K562 (cell line): ENCODE results near the gene GLRA1. TPM values are rescaled to one million over a fixed set of nuclear protein-coding genes. Genes with fewer than 3 reads are reported as not detected.

Experiments
- ATAC-seq: fragments of 200-7000 bp; cut with Tn5 transposase; 3 replicates; pipeline ENCODE4 v1.9.1; 2020; ENCODE audit warnings: moderate library complexity
- Bru-seq: library from RNA; stranded (reverse); fragments of 400-500 nt; gene quantifications from one replicate; lab custom pipeline; 2021; lab: Mats Ljungman, UMichigan
- BruChase-seq, 2 experiments: library from RNA; stranded (reverse); fragments of 400-500 nt; gene quantifications; one replicate each; lab custom pipeline; 2021; lab: Mats Ljungman, UMichigan
- BruUV-seq: library from RNA; stranded (reverse); fragments of 400-500 nt; replicated peaks from 2 replicates; lab custom pipeline; 2021; lab: Mats Ljungman, UMichigan
- CTCF ChIA-PET: fragments of 300-600 bp; formaldehyde crosslinking; extraction: SDS; loops from one replicate; lab custom pipeline; 2021; ENCODE audit warnings: low intra/inter-chr PET ratio; lab: Yijun Ruan, JAX
- POLR2A ChIA-PET: fragments of 300-600, 350-650 bp; sonication (Branson Sonifier 250); formaldehyde crosslinking; extraction: SDS; loops from one replicate; lab custom pipeline; 2021; ENCODE audit warnings: antibody characterized with exemption, inconsistent platforms; lab: Yijun Ruan, JAX
- DNase-seq, 4 experiments: peaks; one replicate each; pipeline versions ENCODE4 v3.0.0 to v3.0.0-alpha.2; 2011 to 2018; ENCODE audit warnings: low spot score in 3 of 4, mixed read lengths in 3 of 4; ENCODE audit errors: extremely low read depth in 1 of 4
- FAIRE-seq: peaks from 2 replicates; lab custom pipeline; 2011; peaks lifted over from hg19 to GRCh38; lab: Jason Lieb, UNC
- H2AFZ ChIP-seq: 2 replicates; pipeline ENCODE4 v1.6.0; 2011; ENCODE audit warnings: low read depth, low read length, control low read depth, inconsistent platforms
- H3K27ac ChIP-seq: fragments of 200-600 bp; 3 replicates; pipeline ENCODE4 v1.8.0; 2011; ENCODE audit warnings: low read depth, mild to moderate bottlenecking, control low read depth, inconsistent platforms, low read length, moderate library complexity, mixed read lengths; ENCODE audit errors: extremely low read depth
- H3K27me3 ChIP-seq, 2 experiments: fragments of 300-600 bp in 1 of 2; 2 replicates in 1 of 2; 3 replicates in 1 of 2; pipeline versions ENCODE4 v1.6.0 to v1.8.0; 2011; ENCODE audit warnings: inconsistent platforms in 2 of 2, low read length in 2 of 2, mild to moderate bottlenecking in 1 of 2, mixed read lengths in 1 of 2, moderate library complexity in 1 of 2; ENCODE audit not compliant: control insufficient read depth in 2 of 2, insufficient read depth in 2 of 2
- H3K36me3 ChIP-seq: fragments of 300-600 bp; 3 replicates; pipeline ENCODE4 v1.8.0; 2011; ENCODE audit warnings: mild to moderate bottlenecking, low read length, inconsistent platforms; ENCODE audit not compliant: control insufficient read depth, insufficient read depth
- H3K4me1 ChIP-seq, 2 experiments: fragments of 200-600 bp in 1 of 2; replicated peaks in 1 of 2; 2 replicates in 1 of 2; 3 replicates in 1 of 2; pipeline versions ENCODE4 v1.5.1 to v1.8.0; 2011; ENCODE audit warnings: inconsistent platforms in 2 of 2, low read length in 2 of 2, mild to moderate bottlenecking in 1 of 2, mixed read lengths in 1 of 2, moderate library complexity in 1 of 2; ENCODE audit not compliant: control insufficient read depth in 2 of 2, insufficient read depth in 2 of 2
- H3K4me2 ChIP-seq: 2 replicates; pipeline ENCODE4 v1.6.1; 2011; ENCODE audit warnings: low read length, control low read depth, inconsistent platforms, mixed read lengths; ENCODE audit not compliant: insufficient read depth
- H3K4me3 ChIP-seq: fragments of 200-600 bp; sonication (generic), shearing (Covaris generic); 2 replicates; pipeline ENCODE4 v1.5.1; 2016; ENCODE audit warnings: control low read depth, inconsistent platforms
- H3K79me2 ChIP-seq: fragments of 200-600 bp; 3 replicates; pipeline ENCODE4 v1.8.0; 2011; ENCODE audit warnings: low read length, inconsistent platforms; ENCODE audit not compliant: control insufficient read depth, insufficient read depth
- H3K9ac ChIP-seq, 2 experiments: 2 replicates each; pipeline versions ENCODE4 v1.6.0 to v1.6.1; 2011; ENCODE audit warnings: low read depth in 2 of 2, low read length in 2 of 2, control low read depth in 1 of 2, inconsistent platforms in 1 of 2, mild to moderate bottlenecking in 1 of 2, mixed read lengths in 1 of 2; ENCODE audit not compliant: insufficient read depth in 1 of 2
- H3K9me1 ChIP-seq: one replicate; pipeline ENCODE4 v1.6.0; 2011; ENCODE audit warnings: inconsistent platforms, mild to moderate bottlenecking, low read length, moderate library complexity; ENCODE audit not compliant: control insufficient read depth, insufficient read depth
- H3K9me3 ChIP-seq: replicated peaks from 2 replicates; pipeline ENCODE4 v1.5.1; 2011; ENCODE audit warnings: low read depth, low read length, inconsistent platforms; ENCODE audit not compliant: control insufficient read depth, insufficient read depth
- H4K20me1 ChIP-seq: replicated peaks from 2 replicates; pipeline ENCODE4 v1.6.1; 2011; ENCODE audit warnings: low read length, inconsistent platforms, mixed read lengths; ENCODE audit not compliant: control insufficient read depth, insufficient read depth
- CREM ChIP-seq: IDR thresholded peaks from 2 replicates; pipeline ENCODE4 v1.6.1; 2014; ENCODE audit warnings: antibody characterized with exemption, low read depth
- MAZ ChIP-seq, 2 experiments: fragments of 450-650 bp in 1 of 2; sonication (generic) in 1 of 2; formaldehyde crosslinking; IDR thresholded peaks in 1 of 2; conservative IDR thresholded peaks in 1 of 2; 2 replicates each; pipeline versions ENCODE4 v1.4.0 to v1.5.0; 2020; ENCODE audit warnings: mild to moderate bottlenecking in 1 of 2, missing genetic modification reagents in 1 of 2
- MECOM ChIP-seq: fragments of 250-450 bp; sonication (Bioruptor Pico); IDR thresholded peaks from 2 replicates; pipeline ENCODE4 v1.8.0; 2022; ENCODE audit warnings: inconsistent platforms
- MIER1 ChIP-seq: fragments of 450-650 bp; IDR thresholded peaks from 2 replicates; pipeline ENCODE4 v1.6.1; 2016; ENCODE audit warnings: antibody characterized with exemption, mild to moderate bottlenecking, low read depth
- USF2 ChIP-seq: sonication (generic); formaldehyde crosslinking; IDR thresholded peaks from 2 replicates; pipeline ENCODE4 v1.5.0; 2020; ENCODE audit warnings: missing genetic modification reagents
- ZBTB1 ChIP-seq: sonication (generic); formaldehyde crosslinking; IDR thresholded peaks from 2 replicates; pipeline ENCODE4 v1.8.1; 2023; ENCODE audit warnings: missing genetic modification reagents, low read depth, mild to moderate bottlenecking, borderline replicate concordance
- ZNF592 ChIP-seq: fragments of 450-650 bp; IDR thresholded peaks from 2 replicates; pipeline ENCODE4 v1.6.1; 2017; ENCODE audit warnings: antibody characterized with exemption, mild to moderate bottlenecking
- ZSCAN32 ChIP-seq: fragments of 450-650 bp; formaldehyde crosslinking; IDR thresholded peaks from 2 replicates; pipeline ENCODE4 v1.4.0; 2020; ENCODE audit warnings: mild to moderate bottlenecking, moderate library complexity
- whole genome bisulfite sequencing: fragments of 100-300 bp; shearing (Covaris generic); methylation state at CpG from one replicate; pipeline ENCODE4 v1.1.6; 2016; ENCODE audit warnings: low coverage, mixed read lengths; ENCODE audit not compliant: insufficient coverage; ENCODE audit errors: missing lambda C conversion rate; 5-methylcytosine and 5-hydroxymethylcytosine counted together
- in situ Hi-C: fragments of 300-500 bp; cut with MboI; formaldehyde crosslinking; loops from 4 replicates; pipeline ENCODE4 v1.15.0; 2018; ENCODE audit warnings: inconsistent platforms, mixed read lengths
- intact Hi-C: fragments of 100-400 bp; cut with micrococcal nuclease; formaldehyde crosslinking; loops from 2 replicates; pipeline ENCODE4 v1.14.2; 2022
- long read RNA-seq, 3 experiments: library from polyadenylated mRNA in 2 of 3; library from RNA in 1 of 3; unstranded in 2 of 3; stranded (forward) in 1 of 3; transcript quantifications; one replicate each; pipeline ENCODE4 v2.0.0, GENCODE V29; 2019 to 2022
- polyA minus RNA-seq, 3 experiments: library from RNA; depleted of rRNA, polyadenylated mRNA; stranded (reverse); fragments of >200 nt; gene quantifications; 2 replicates each; pipeline ENCODE4 v1.2.3, GENCODE V29; 2011
- polyA plus RNA-seq, 8 experiments: library from polyadenylated mRNA; depleted of rRNA in 4 of 8; stranded (reverse) in 5 of 8; unstranded in 3 of 8; fragments of >200 nt; fragmentation: Nextera tagmentation in 2 of 8; fragmentation: Illumina TruSeq in 1 of 8; extraction: Ambion mirVana in 2 of 8; extraction: Trizol in 1 of 8; gene quantifications; 2 replicates each; pipeline versions ENCODE4 v1.2.1 to v1.2.3, GENCODE V29; 2011 to 2014; ENCODE audit warnings: inconsistent platforms in 1 of 8, missing spikeins in 1 of 8
- total RNA-seq, 7 experiments: library from RNA; depleted of rRNA in 6 of 7; stranded (reverse); fragments of >200 nt in 6 of 7; fragmentation: Illumina TruSeq in 2 of 7; extraction: Trizol in 2 of 7; gene quantifications; 2 replicates each; pipeline versions ENCODE4 v1.2.1 to v1.2.3, GENCODE V29; 2011 to 2021; ENCODE audit warnings: low replicate concordance in 1 of 7

The GLRA1 gene
- not detected in 2 replicates for total RNA-seq (2011; cell fraction: chromatin; rRNA removed; ENCODE audit: low replicate concordance)
- not detected in 2 replicates for total RNA-seq (2011; cell fraction: nucleolus; rRNA removed)
- not detected in 2 replicates for total RNA-seq (2011; cell fraction: nucleoplasm; rRNA removed)
- not detected in 2 replicates for total RNA-seq (2014; rRNA removed)
- total RNA-seq (2014; rRNA removed; fragmentation: Illumina TruSeq; extraction: Trizol): not detected in 2 replicates
- not detected in 2 replicates for total RNA-seq (2015; rRNA removed; fragmentation: Illumina TruSeq; extraction: Trizol)
- total RNA-seq (2021): not detected in 2 replicates
- not detected in 2 replicates for polyA plus RNA-seq (2011; rRNA removed)
- polyA plus RNA-seq (2011; cell fraction: cytosol; rRNA removed): not detected in 2 replicates
- not detected in 2 replicates for polyA plus RNA-seq (2011; cell fraction: nucleus; rRNA removed)
- polyA plus RNA-seq (2012): not detected in 2 replicates
- polyA plus RNA-seq (2014; fragmentation: Illumina TruSeq; extraction: Trizol): not detected in 2 replicates
- not detected for polyA plus RNA-seq (2014; fragmentation: Nextera tagmentation; extraction: Ambion mirVana)
- not detected in 2 replicates for polyA plus RNA-seq (2014; rRNA removed)
- polyA minus RNA-seq (2011; rRNA and poly(A)+ RNA removed): not detected in 2 replicates
- polyA minus RNA-seq (2011; cell fraction: cytosol; rRNA and poly(A)+ RNA removed): not detected in 2 replicates
- polyA minus RNA-seq (2011; cell fraction: nucleus; rRNA and poly(A)+ RNA removed): not detected in 2 replicates
- Bru-seq, nascent RNA: percentile 3 among the genes with signal in this experiment
- not detected for BruChase-seq, experiment 1, labeled RNA remaining after a 2-hour chase
- not detected for BruChase-seq, experiment 2, labeled RNA remaining after a 6-hour chase
- long read RNA-seq, experiment 1, partial matches to known transcripts: 0 of 2 reads
- long read RNA-seq, experiment 1, other reads (novel, unspliced or antisense): 2 of 2 reads
- long read RNA-seq, experiment 2: 0 reads
- long read RNA-seq, experiment 3: 0 reads

- in situ Hi-C loops (no loop called here), intact Hi-C loops (no loop called here)
- Histone ChIP-seq H3K79me2 (no peaks in the 10 kb centered on the region), H3K4me1 (no peaks in the 10 kb centered on the region), H2AFZ (no peak within 1 kb of the TSS), H3K27me3 (no peaks in the 10 kb centered on the region), H4K20me1 (no peaks in the 10 kb centered on the region), H3K27ac (no peak within 1 kb of the TSS), H3K9me1 (no peaks in the 10 kb centered on the region), H3K4me3 (no peak within 1 kb of the TSS), H3K9me3 (no peaks in the 10 kb centered on the region), H3K4me2 (no peak within 1 kb of the TSS), H3K9ac (no peak within 1 kb of the TSS), H3K36me3 (no peaks in the 10 kb centered on the region)
- WGBS: 6% methylated on average over 42 of the region's 44 CpGs
- FAIRE-seq: peak; percentile 42
- ATAC-seq: peak; percentile 95
- POLR2A ChIA-PET: interaction anchor here (0.7 kb wide), 1 partner anchor 613 kb away, joined by 3 read pairs; no protein-coding TSS in a partner anchor
- no TSS peak for BruUV-seq
- DNase-seq: peak; percentile 57 to 66 (median 62)
- CTCF ChIA-PET: no interaction called here
- TF ChIP-seq MECOM (CRISPR knock-in tag): 0 out of 2 replicates have a peak, but pooled peaks have one; percentile 48
- TF ChIP-seq ZNF592: no peak
- TF ChIP-seq ZSCAN32: no peak
- TF ChIP-seq USF2: peak; percentile 79
- peak; percentile 87 for TF ChIP-seq CREM
- TF ChIP-seq ZBTB1 (CRISPR knock-in tag): peak; percentile 89
- TF ChIP-seq MIER1: peak; percentile 98
- peak in 1 of 2 experiments; percentile 98; a peak in 2 of 4 replicates for TF ChIP-seq MAZ (CRISPR knock-in tag; conservative IDR thresholded peaks at IDR 0.05 in 1 of 2, IDR thresholded peaks at IDR 0.05 in 1 of 2)
Observed at GRCh38 chr5:151924564-151925301, at the start of gene GLRA1. Gene GLRA1, minus strand, starts transcription at chr5:151924851. Its CDS starts 302 bp downstream, at chr5:151924549.
